GM19023 (cell line): ENCODE data around the gene ZNF544.
"Not testable (repeated sequence)": the region's sequence is repeated elsewhere in the genome, so short reads cannot be mapped to it uniquely, and the experiment has no call there.

ENCODE experiments used
- ATAC-seq: cut with Tn5 transposase; IDR thresholded peaks from one replicate; pipeline ENCODE4 v1.9.1; 2021; ENCODE audit warnings: mild to moderate bottlenecking, moderate library complexity; ENCODE audit not compliant: unreplicated experiment

ZNF544 gene

DNA sequence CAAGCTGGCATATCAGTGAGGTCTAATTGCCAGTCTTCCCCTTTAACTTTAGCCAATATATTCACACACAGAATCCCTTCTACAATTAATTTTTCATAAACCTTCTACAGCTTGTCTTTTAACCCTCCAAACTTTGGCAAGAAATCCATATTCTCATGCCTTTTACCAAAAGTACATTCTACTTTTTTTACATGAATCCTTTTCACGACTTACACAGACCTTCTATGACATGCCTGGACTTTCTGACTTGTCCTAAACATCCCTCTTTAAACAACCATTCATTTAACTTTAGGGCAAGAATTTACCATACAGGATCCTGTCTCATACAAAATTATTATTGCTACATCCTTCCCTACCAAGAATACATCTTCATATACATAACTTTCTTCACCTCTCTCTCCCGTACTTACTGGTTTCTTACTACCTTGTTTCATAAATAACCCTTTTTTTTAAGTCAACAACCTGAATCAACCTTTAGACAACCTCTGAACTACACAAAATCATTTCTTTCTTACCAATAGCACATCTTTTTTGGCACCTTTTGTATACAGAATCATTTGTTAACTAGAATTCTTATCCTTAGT, 23.5 kb downstream of the ZNF544 start:
- ATAC-seq = no peak

DNA sequence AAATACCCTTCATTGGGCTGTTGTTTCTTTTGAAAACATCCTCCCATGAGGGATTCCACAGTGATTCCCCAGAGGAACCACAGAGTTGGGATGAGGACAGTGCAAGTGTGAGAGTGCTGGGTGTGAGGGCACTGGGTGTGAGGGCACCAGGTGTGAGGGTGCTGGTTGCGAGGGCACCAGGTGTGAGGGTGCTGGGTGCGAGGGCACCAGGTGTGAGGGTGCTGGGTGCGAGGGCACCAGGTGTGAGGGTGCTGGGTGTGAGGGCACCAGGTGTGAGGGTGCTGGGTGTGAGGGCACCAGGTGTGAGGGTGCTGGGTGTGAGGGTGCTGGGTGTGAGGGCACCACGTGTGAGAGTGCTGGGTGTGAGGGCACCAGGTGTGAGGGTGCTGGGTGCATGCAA, 29.5 kb downstream of the ZNF544 start:
- not testable (repeated sequence) for ATAC-seq

GRCh38 chr19:58261600-58261967, 32.9 kb downstream of the ZNF544 start:
- ATAC-seq = no peak

GRCh38 chr19:58261968-58262921, 33.5 kb downstream of the ZNF544 start:
- no peak for ATAC-seq

DNA sequence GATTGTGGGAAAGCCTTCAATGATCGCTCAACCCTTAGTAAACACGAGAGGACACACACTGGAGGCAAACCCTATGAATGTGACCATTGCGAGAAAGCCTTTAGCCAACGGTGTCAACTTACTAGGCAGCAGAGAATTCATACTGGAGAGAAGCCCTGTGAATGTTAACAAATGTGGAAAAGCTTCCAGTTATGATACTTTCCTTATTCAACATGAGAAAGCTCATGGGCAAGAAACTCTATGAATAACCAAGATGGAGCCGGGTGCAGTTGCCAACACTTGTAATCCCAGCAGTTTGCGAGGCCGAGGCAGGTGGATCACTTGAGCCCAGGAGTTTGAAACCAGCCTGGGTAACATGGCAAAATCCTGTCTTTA, 34.2 kb downstream of the ZNF544 start:
- ATAC-seq = no peak

GRCh38 chr19:58265100-58265499, 36.4 kb downstream of the ZNF544 start:
- ATAC-seq = no peak

DNA sequence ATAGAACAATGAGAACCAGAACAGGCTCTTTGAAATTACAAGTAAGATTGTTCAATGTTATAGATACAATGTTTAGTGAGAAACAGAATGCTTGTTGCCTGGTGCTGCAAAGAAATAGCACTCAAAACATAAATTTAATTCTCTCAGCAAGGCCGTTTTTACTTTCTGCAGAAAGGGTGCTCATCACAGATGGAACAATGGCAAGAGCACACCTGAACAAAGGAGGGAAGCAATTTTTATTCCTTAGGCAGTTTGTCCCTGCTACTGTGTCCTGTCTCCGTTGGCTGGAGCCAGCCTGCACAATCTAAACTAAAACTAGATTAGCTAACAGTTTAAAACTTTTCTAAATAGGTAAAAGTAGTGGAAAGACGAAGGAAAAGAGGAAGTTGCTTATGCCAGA, 39.6 kb downstream of the ZNF544 start:
- no peak for ATAC-seq

DNA sequence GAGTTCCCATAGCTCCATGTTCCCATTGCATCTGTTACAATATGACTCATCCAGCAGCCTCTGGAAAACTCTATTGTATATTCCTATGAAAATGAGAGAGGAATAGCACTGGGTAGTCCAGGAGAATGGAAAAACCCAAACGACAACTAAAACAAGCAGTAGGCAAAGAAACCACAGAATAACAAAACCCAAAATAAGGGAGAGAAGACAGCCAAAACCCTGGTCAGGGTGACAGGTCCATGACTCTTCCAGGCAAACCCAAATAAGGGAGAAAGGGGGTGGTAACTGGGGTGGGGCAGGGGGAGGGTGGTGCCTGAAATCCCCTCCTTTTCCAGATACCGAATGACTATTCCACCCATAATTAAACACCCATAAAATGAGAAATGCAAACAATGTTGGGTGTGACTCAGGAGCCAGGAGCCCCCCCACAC, 46.1 kb downstream of the ZNF544 start:
- no peak for ATAC-seq

DNA sequence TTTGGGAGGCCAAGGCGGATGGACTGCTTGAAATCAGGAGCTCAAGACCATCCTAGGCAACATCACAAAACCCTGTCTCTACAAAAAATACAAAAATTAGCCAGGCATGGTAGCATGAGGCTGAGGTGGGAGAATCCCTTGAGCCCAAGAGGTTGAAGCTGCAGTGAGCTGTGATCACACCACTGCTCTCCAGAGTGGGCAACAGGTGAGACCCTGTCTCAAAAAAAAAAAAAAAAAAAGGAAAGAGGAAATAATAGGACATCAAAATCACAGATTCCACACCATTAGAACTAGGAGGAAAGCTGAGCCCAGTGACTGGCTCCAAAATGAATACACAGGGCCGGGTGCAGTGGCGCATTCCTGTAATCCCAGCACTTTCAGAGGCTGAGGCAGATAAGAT, 46.9 kb downstream of the ZNF544 start:
- ATAC-seq = no peak

DNA sequence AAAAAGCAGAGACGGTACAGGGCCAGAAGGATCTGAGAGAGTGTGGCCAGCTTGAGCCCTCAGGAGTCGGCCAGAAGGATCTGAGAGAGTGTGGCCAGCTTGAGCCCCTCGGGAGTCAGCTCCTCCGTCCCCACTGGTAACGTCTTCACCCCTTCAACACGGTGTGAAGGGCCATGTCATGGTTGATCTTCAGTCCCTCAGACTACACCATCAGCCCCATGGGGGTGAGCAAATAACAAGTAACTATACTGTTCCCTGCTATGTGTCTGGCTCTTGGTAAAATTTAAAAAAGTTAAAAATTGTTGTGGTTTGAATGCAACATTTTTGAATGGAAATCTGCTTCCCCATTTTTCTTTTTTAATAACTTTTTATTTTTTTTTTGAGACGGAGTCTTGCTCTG, 48.5 kb downstream of the ZNF544 start:
- no peak for ATAC-seq

- ATAC-seq = no peak
Observed at GRCh38 chr19:58277748-58278540, 49.2 kb downstream of the ZNF544 start.

DNA sequence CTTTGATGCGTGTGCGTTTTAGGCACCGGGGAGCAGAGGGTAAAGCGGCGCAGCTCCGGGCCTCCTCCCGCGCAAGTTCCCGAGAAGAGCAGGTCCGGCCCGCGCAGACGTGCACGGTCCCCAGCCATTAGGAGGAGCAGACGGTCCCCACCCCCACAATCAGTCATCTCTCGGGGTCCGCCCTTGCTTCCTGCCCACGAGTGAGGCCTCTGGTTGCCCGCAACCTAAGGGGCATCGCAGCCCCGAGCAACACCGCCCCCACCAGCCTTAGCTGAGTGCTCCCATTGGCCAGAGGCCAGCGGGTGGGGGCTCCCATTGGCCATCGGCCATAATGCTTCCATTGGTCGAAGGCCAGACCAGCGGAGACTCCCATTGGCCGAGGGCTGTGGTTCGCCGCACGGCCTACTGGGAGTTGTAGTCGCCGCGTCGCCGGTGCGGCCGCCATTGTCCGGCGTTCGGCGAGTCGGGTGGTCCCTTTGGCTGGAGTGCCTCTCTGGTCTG, 49.9 kb downstream of the ZNF544 start, which contains the start of gene ZNF8:
Gene ZNF8 (plus strand): TSS at position 415 of the 501 bp plus-strand sequence. CDS start 127 bp downstream, outside the sequence.
- peak; percentile 97 for ATAC-seq

DNA sequence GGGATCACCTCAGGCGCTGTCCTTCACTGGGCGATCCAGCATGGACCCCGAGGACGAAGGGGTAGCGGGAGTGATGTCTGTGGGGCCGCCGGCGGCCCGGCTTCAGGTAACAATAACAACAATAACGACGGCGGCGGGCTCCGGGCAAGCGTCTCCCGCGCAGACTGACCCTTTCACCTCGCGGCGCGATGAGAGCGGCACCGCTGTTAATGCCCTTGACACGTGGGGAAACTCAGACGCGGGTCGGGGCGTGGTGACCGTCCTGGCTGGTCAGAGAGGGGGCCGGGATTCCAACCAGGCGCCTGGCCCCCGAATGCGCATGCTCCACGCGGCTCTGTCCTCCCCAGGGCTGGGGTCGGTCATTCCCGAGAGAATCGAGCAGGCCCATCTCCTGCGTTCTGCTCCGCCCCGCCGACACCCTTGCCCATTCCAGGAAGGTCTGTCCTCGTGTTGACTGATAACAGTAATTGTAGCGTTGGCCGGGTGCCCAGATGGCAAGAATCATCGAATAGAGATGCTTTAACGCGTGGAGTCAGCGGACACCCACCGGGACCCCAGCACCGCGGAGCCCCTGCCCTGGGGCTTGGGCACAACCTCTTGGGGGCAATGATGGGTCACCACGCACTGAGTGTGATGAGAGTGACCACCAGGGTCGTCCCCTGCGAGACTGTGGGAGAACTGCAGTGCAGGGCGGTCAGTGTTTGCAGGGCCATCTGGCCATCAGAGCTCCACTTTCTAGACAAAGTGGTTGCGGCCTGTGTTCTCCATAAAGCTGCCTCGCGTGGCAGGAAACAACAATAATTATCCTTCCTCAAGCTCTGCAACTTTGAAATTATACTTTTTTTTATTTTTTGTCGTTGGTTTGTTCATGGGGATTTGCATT, 50.6 kb downstream of the ZNF544 start:
- peak; percentile 34 for ATAC-seq

GRCh38 chr19:58279925-58280316, 51.2 kb downstream of the ZNF544 start:
- no peak for ATAC-seq

GRCh38 chr19:58284199-58284598, 55.5 kb downstream of the ZNF544 start:
- no peak for ATAC-seq

- no peak for ATAC-seq
Observed at GRCh38 chr19:58291943-58292342, 63.2 kb downstream of the ZNF544 start.

GRCh38 chr19:58294743-58295374, 66.1 kb downstream of the ZNF544 start:
- no peak for ATAC-seq

DNA sequence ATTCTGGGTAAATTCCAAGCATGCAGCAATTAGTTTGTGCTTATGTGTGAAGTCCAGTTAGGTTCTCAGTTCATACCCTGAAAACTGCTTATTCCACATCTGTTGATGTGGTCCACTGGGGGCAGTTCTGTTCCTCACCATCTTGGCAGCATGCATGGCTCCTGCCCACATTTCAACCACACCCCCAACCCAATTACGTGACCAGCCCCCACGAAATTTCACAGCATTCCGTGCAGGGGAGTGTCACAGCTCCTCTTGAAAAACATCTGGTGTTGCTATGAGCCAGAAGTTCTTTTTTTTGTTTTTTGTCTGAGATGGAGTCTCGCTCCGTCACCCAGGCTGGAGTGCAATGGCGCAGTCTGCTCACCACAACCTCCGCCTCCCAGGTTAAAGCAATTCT, 67.4 kb downstream of the ZNF544 start:
- no peak for ATAC-seq

GRCh38 chr19:58300620-58301019, 71.9 kb downstream of the ZNF544 start:
- no peak for ATAC-seq

- no peak for ATAC-seq
Observed at GRCh38 chr19:58304255-58304654, 75.5 kb downstream of the ZNF544 start.
